Activated B cell treated with CpG ODN at 0.5 μM for 24 hours (primary cell): ENCODE results near the gene SLC4A2. TPM values are rescaled to one million over a fixed set of nuclear protein-coding genes. Genes with fewer than 3 reads are reported as not detected.
"Not testable (repeated sequence)": the region's sequence is repeated elsewhere in the genome, so short reads cannot be mapped to it uniquely, and the experiment has no call there.

Source experiments
- ATAC-seq: fragments of 200-7000 bp; cut with Tn5 transposase; one replicate; pipeline ENCODE4 v1.10.0; 2021; ENCODE audit warnings: low read depth, mild to moderate bottlenecking, moderate library complexity
- CTCF ChIA-PET: fragments of 350-600 bp; sonication (Branson Sonifier 250); formaldehyde crosslinking; loops from one replicate; lab custom pipeline; 2021; ENCODE audit warnings: antibody characterized with exemption; lab: Charles Lee
- POLR2A ChIA-PET: fragments of 350-600 bp; sonication (Branson Sonifier 250); formaldehyde crosslinking; loops from one replicate; lab custom pipeline; 2021; ENCODE audit warnings: antibody characterized with exemption; lab: Charles Lee
- DNase-seq: peaks from one replicate; pipeline ENCODE4 v3.0.0; 2022
- H3K27ac Mint-ChIP-seq: one replicate; pipeline ENCODE4 v1.8.0; 2020; ENCODE audit warnings: mixed read lengths
- H3K27me3 Mint-ChIP-seq: one replicate; pipeline ENCODE4 v1.8.0; 2021; ENCODE audit warnings: mixed read lengths
- H3K36me3 Mint-ChIP-seq: one replicate; pipeline ENCODE4 v1.8.0; 2021; ENCODE audit warnings: low read depth, mixed read lengths
- H3K4me1 Mint-ChIP-seq: one replicate; pipeline ENCODE4 v1.8.0; 2021; ENCODE audit warnings: mixed read lengths
- H3K4me3 Mint-ChIP-seq: one replicate; pipeline ENCODE4 v1.8.0; 2020; ENCODE audit warnings: mild to moderate bottlenecking, mixed read lengths
- H3K9me3 Mint-ChIP-seq: one replicate; pipeline ENCODE4 v1.8.0; 2020; ENCODE audit warnings: mixed read lengths
- CTCF ChIP-seq: fragments of 200-600 bp; IDR thresholded peaks from one replicate; pipeline ENCODE4 v1.8.0; 2022; ENCODE audit warnings: antibody characterized with exemption, mild to moderate bottlenecking
- intact Hi-C: fragments of 100-400 bp; cut with micrococcal nuclease; formaldehyde crosslinking; loops from one replicate; pipeline ENCODE4 v1.15.1; 2024
- total RNA-seq: library from RNA; stranded (reverse); gene quantifications from 2 replicates; pipeline ENCODE4 v1.2.3, GENCODE V29; 2022

Gene SLC4A2
- 69.1 and 72.5 TPM in 2 replicates for total RNA-seq

- DNase-seq (peak; percentile 89), ATAC-seq (peak; percentile 26)
- intact Hi-C loops = loop anchor here (1.0 to 10.0 kb wide), 9 partner anchors 41 to 1225 kb away; partner anchors contain the start of genes NUB1, REPIN1 and ZNF862
- H3K36me3 Mint-ChIP-seq = peaks cover 14% of the 10 kb centered on the region
- H3K27ac Mint-ChIP-seq = peak within 1 kb of the TSS; percentile 89
- no peaks in the 10 kb centered on the region for H3K9me3 Mint-ChIP-seq
- CTCF ChIA-PET = interaction anchor here (0.7 kb wide), 1 partner anchor 29 kb away, joined by 3 read pairs; no protein-coding TSS in a partner anchor
- peak within 1 kb of the TSS; percentile 92 for H3K4me3 Mint-ChIP-seq
- peaks cover 36% of the 10 kb centered on the region for H3K4me1 Mint-ChIP-seq
- POLR2A ChIA-PET = interaction anchor here (1.3 to 3.2 kb wide), 3 partner anchors 21 to 31 kb away, joined by 7 to 19 read pairs (median 14); partner anchors contain the start of genes ABCB8, FASTK and TMUB1
- TF ChIP-seq CTCF = no peak
- H3K27me3 Mint-ChIP-seq = no peaks in the 10 kb centered on the region
These were observed at the start of gene SLC4A2 for GRCh38 chr7:151059367-151060112. Gene SLC4A2 (plus strand): TSS chr7:151059589. CDS start chr7:151061988, 2,399 bp downstream.

DNA sequence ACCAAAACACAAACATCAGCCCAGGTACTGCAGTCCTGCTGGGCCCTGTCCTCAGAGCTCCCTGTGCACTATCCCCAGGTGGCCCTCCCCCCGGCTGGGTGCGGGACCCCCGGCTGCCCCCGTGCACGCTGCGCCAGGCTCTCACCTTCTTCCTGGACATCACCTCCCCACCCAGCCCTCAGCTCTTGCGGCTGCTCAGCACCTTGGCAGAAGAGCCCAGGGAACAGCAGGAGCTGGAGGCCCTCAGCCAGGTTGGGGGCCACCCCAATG lies 49.4 kb upstream of the SLC4A2 start:
- ChIA-PET POLR2A (no interaction called here), CTCF (interaction anchor here (0.6 to 3.2 kb wide), 3 partner anchors 48 to 564 kb away, joined by 3 to 12 read pairs (median 4); no protein-coding TSS in a partner anchor)
- H3K4me1 Mint-ChIP-seq = peaks cover 32% of the 10 kb centered on the region
- no peaks in the 10 kb centered on the region for H3K27me3 Mint-ChIP-seq
- H3K4me3 Mint-ChIP-seq = no peak overlapping the region
- no peak overlapping the region for H3K27ac Mint-ChIP-seq
- intact Hi-C loops = loop anchor here (5.0 kb wide), 2 partner anchors 342 to 573 kb away; no protein-coding TSS in a partner anchor
- no peak for DNase-seq
- ATAC-seq = no peak
- H3K9me3 Mint-ChIP-seq = no peaks in the 10 kb centered on the region
- TF ChIP-seq CTCF = no peak
- H3K36me3 Mint-ChIP-seq = no peaks in the 10 kb centered on the region

DNA sequence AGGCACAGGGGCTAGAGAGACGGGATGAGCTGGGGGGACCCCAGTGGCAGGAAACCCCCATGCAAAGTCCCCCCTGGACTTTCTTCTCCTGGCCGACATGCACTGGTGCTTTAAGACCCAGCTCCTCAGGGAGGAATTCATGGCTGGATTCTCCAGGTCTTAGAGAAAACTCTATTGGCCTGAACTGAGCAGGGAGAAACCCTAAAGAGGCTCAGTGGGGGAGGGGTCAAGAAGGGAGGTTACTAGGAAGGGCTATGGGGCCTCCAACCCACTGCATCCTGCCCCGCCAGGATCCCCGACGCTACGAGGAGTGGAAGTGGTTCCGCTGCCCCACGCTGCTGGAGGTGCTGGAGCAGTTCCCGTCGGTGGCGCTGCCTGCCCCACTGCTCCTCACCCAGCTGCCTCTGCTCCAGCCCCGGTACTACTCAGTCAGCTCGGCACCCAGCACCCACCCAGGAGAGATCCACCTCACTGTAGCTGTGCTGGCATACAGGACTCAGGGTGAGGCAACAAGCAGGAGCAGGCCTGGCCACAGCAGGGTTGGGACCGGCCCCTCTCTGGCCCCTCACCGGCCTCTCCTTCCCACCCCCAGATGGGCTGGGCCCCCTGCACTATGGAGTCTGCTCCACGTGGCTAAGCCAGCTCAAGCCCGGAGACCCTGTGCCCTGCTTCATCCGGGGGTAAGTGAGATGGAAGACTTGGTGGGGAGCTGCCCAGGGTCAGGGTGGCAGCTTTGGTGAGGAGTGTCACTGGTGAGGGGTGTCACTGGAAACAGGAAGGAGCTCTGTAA lies 48.9 kb upstream of the SLC4A2 start:
- ChIA-PET POLR2A (no interaction called here), CTCF (interaction anchor here (0.6 to 3.2 kb wide), 4 partner anchors 48 to 565 kb away, joined by 3 to 12 read pairs (median 4); no protein-coding TSS in a partner anchor)
- H3K27me3 Mint-ChIP-seq = no peaks in the 10 kb centered on the region
- TF ChIP-seq CTCF = no peak
- intact Hi-C loops = loop anchor here (5.0 kb wide), 2 partner anchors 342 to 573 kb away; no protein-coding TSS in a partner anchor
- DNase-seq (no peak), ATAC-seq (no peak)
- H3K4me3 Mint-ChIP-seq = no peak overlapping the region
- no peaks in the 10 kb centered on the region for H3K36me3 Mint-ChIP-seq
- H3K4me1 Mint-ChIP-seq = peaks cover 38% of the 10 kb centered on the region
- no peak overlapping the region for H3K27ac Mint-ChIP-seq
- H3K9me3 Mint-ChIP-seq = no peaks in the 10 kb centered on the region

- CTCF ChIA-PET = interaction anchor here (0.7 to 3.2 kb wide), 2 partner anchors 49 to 153 kb away, joined by 3 to 12 read pairs; no protein-coding TSS in a partner anchor
- no peak for TF ChIP-seq CTCF
- Mint-ChIP-seq H3K4me3 (no peak overlapping the region), H3K27me3 (no peaks in the 10 kb centered on the region), H3K4me1 (peaks cover 40% of the 10 kb centered on the region), H3K9me3 (no peaks in the 10 kb centered on the region), H3K27ac (no peak overlapping the region), H3K36me3 (no peaks in the 10 kb centered on the region)
- intact Hi-C loops = loop anchor here (5.0 kb wide), 2 partner anchors 341 to 574 kb away; no protein-coding TSS in a partner anchor
- DNase-seq = no peak
- POLR2A ChIA-PET = no interaction called here
- no peak for ATAC-seq
These were observed 48.3 kb upstream of the SLC4A2 start for GRCh38 chr7:151011097-151011409.

- H3K36me3 Mint-ChIP-seq, H3K27me3 Mint-ChIP-seq, H3K4me3 Mint-ChIP-seq, POLR2A ChIA-PET, H3K9me3 Mint-ChIP-seq, ATAC-seq, H3K27ac Mint-ChIP-seq, DNase-seq: not testable (repeated sequence)
- CTCF ChIA-PET = interaction anchor here (1.7 kb wide), 1 partner anchor 100 kb away, joined by 5 read pairs; no protein-coding TSS in a partner anchor
- intact Hi-C loops = loop anchor here (2.0 to 5.0 kb wide), 4 partner anchors 77 to 574 kb away; no protein-coding TSS in a partner anchor
- peaks cover 41% of the 10 kb centered on the region for H3K4me1 Mint-ChIP-seq
These were observed 47.8 kb upstream of the SLC4A2 start for GRCh38 chr7:151011616-151012015.
